Spleen (tissue), 7 donors: ENCODE data around the gene C11orf21.

Experiments
- POLR2A ChIP-seq, 3 donors: fragments of 450-650 bp; IDR thresholded peaks; one replicate each; pipeline ENCODE4 v1.5.1; 2017; ENCODE audit warnings: antibody characterized with exemption in 3 of 3, mild to moderate bottlenecking in 1 of 3
- POLR2AphosphoS5 ChIP-seq, 3 donors: sonication (generic); formaldehyde crosslinking; IDR thresholded peaks; one replicate each; pipeline ENCODE4 v1.5.1; 2017; ENCODE audit warnings: antibody characterized with exemption in 3 of 3
- TF ChIP-seq, protein P1 (sequence below), 11 experiments: fragments of 200-600 bp in 7 of 11; fragments of 450-650 bp in 4 of 11; sonication (generic) in 4 of 11; IDR thresholded peaks in 8 of 11; conservative IDR thresholded peaks in 3 of 11; 1 replicate in 7 of 11; 2 replicates in 4 of 11; pipeline versions ENCODE4 v1.4.0 to v1.8.0; 2016 to 2021; ENCODE audit warnings: antibody characterized with exemption in 11 of 11, inconsistent platforms in 4 of 11, mild to moderate bottlenecking in 1 of 11
- donor health status: DM: no; HTN: no; CAD: no; lungs with moderate emphysema.
- donor health status: DM: no; HTN: no; CAD: no.
- donor health status: DM: no; HTN: no; CAD: no.

DNA sequence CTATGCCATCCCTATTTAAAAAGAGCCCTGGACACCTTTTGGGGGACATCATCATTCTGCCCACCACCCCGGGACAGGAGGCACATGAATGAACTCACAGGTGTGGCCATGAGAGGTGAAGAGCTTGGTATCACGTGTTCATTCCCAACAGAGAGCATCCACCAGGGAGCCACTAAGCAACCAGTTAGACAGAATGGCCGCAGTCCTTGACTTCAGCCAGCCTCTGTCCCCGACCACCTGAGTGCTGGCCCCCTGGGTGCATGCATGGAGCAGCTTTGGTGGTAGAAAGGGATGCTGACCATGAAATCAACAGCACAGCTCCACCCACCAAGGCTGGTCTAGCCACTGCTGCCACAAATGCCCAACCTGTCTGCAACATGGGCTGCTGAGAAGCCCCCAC, 44.3 kb upstream of the C11orf21 start:
- TF ChIP-seq POLR2A (IDR thresholded peaks at IDR 0.05): no peak
- TF ChIP-seq, protein P1, sequence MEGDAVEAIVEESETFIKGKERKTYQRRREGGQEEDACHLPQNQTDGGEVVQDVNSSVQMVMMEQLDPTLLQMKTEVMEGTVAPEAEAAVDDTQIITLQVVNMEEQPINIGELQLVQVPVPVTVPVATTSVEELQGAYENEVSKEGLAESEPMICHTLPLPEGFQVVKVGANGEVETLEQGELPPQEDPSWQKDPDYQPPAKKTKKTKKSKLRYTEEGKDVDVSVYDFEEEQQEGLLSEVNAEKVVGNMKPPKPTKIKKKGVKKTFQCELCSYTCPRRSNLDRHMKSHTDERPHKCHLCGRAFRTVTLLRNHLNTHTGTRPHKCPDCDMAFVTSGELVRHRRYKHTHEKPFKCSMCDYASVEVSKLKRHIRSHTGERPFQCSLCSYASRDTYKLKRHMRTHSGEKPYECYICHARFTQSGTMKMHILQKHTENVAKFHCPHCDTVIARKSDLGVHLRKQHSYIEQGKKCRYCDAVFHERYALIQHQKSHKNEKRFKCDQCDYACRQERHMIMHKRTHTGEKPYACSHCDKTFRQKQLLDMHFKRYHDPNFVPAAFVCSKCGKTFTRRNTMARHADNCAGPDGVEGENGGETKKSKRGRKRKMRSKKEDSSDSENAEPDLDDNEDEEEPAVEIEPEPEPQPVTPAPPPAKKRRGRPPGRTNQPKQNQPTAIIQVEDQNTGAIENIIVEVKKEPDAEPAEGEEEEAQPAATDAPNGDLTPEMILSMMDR (IDR thresholded peaks at IDR 0.05 in 8 of 11, conservative IDR thresholded peaks at IDR 0.05 in 3 of 11): no peak
- TF ChIP-seq POLR2AphosphoS5 (IDR thresholded peaks at IDR 0.05): no peak
